ENCODE data around the gene DISC1. TPM values are rescaled to one million over a fixed set of nuclear protein-coding genes. Genes with fewer than 3 reads are reported as not detected.
A peak's percentile ranks its signal among the peaks of the same experiment; 100 is the strongest.

The DISC1 gene
- total and polyA plus RNA-seq, 8 donors = 0.42 to 6.6 (median 1.5) TPM

DNA sequence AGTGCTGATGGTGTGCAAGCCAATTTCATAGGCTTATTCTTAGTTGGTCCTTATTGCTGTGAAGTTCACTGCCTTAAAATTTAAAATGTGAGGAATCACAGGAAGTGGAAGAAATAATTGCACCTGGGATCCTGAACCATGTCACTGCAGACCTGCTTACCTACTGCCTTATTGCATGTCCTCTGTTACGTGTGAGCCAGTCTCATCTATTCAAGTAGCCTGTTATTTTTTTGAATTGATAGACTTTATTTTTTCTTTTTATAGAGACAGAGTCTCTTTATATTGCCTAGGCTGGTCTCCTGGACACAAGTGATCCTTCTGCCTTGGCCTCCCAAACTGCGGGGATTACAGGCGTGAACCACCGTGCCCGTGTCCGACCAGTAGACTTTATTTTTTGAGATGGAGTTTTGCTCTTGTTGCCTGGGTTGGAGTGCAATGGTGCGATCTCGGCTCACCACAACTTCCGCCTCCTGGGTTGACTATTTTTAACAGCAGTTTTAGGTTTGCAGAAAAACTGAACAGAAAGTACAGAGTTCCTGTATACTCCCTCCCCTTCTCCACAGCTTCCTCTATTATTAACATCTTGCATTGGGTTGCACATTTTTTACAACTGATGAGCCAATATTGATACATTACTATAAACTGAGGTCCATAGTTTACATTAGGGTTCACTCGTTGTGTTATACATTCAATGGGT is 14.0 kb upstream of the DISC1 start:
- no peak for FAIRE-seq

DNA sequence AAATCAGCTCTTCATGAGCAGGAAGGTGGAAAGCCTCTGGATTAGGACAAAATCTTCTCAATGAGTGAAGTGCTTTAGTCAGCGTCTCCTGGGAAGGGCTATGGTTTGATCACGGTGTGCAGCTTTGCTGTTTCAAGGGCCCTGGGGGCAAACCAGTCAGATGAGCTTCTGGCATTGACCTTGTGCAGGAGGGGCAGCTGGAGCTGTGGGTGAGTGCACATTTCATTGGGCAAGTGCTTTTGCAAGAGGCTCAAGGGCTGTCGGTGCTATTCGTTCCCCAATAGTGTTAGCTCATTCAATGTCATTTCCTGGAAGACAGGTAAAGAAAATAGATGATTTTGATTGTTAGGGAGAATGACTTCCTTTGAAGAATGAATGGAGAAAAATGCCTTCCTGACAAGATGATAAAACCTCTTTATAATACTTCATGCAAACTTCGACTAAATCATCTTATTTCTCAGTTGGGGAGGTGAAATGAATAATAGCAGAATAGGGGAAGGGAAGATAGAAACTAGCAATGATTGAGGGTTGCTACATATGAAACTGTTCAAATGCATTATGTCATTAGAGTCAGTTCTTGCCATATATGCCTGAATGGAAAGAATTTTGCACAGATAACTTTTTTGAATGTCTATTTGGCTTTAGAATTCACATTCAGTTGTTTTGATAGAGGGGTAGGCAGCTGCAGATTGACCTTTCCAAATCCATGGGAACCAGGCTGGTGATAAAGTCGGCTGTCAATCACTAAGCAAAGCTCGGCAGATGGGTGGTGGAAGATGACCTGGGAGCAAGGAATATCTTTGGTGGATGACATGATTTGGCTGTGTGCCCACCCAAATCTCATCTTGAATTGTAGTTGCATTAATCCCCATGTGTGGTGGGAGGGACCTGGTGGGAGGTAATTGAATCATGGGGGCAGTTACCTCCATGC is 12.9 kb upstream of the DISC1 start:
- DNase-seq = no peak
- TF ChIP-seq, protein P1, sequence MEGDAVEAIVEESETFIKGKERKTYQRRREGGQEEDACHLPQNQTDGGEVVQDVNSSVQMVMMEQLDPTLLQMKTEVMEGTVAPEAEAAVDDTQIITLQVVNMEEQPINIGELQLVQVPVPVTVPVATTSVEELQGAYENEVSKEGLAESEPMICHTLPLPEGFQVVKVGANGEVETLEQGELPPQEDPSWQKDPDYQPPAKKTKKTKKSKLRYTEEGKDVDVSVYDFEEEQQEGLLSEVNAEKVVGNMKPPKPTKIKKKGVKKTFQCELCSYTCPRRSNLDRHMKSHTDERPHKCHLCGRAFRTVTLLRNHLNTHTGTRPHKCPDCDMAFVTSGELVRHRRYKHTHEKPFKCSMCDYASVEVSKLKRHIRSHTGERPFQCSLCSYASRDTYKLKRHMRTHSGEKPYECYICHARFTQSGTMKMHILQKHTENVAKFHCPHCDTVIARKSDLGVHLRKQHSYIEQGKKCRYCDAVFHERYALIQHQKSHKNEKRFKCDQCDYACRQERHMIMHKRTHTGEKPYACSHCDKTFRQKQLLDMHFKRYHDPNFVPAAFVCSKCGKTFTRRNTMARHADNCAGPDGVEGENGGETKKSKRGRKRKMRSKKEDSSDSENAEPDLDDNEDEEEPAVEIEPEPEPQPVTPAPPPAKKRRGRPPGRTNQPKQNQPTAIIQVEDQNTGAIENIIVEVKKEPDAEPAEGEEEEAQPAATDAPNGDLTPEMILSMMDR (IDR thresholded peaks at IDR 0.05) = no peak

More for the DNA sequence above, 14.0 kb upstream of the DISC1 start:
- no peaks in the 10 kb centered on the region for H3K4me1 ChIP-seq
- no peak for DNase-seq
- WGBS, 2 donors = 84 to 89% methylated on average over 10 of the region's 10 CpGs
- no peak overlapping the region for H3K4me3 ChIP-seq
- no peaks in the 10 kb centered on the region for H3K27me3 ChIP-seq
- TF ChIP-seq, protein P1 (IDR thresholded peaks at IDR 0.05) = no peak
- intact Hi-C loops (cut with DNase I) = no loop called here
- ATAC-seq = peak in 2 of 4 donors; percentile 70 to 75
- H3K27ac ChIP-seq = no peak overlapping the region
- H3K36me3 ChIP-seq = no peaks in the 10 kb centered on the region
- H3K9me3 ChIP-seq = no peaks in the 10 kb centered on the region

GRCh38 chr1:231616667-231617066 is 9.9 kb upstream of the DISC1 start:
- no peak for ATAC-seq
- TF ChIP-seq, protein P1 (IDR thresholded peaks at IDR 0.05) = no peak
- DNase-seq = no peak
- Histone ChIP-seq H3K36me3 (no peaks in the 10 kb centered on the region), H3K27ac (no peak overlapping the region), H3K4me3 (no peak overlapping the region), H3K27me3 (no peaks in the 10 kb centered on the region), H3K9me3 (no peaks in the 10 kb centered on the region), H3K4me1 (no peaks in the 10 kb centered on the region)
- intact Hi-C loops (cut with DNase I) = no loop called here
- no peak for FAIRE-seq
- WGBS, 2 donors = 79 to 85% methylated on average over 2 of the region's 2 CpGs

More for the DNA sequence above, 12.9 kb upstream of the DISC1 start:
- H3K4me3 ChIP-seq = no peak overlapping the region
- H3K27me3 ChIP-seq = no peaks in the 10 kb centered on the region
- WGBS, 2 donors = 47% methylated on average over 7 of the region's 7 CpGs
- ATAC-seq = peak in 1 of 4 donors; percentile 14
- H3K36me3 ChIP-seq = no peaks in the 10 kb centered on the region
- no peak overlapping the region for H3K27ac ChIP-seq
- intact Hi-C loops (cut with DNase I) = no loop called here
- FAIRE-seq = no peak
- no peaks in the 10 kb centered on the region for H3K9me3 ChIP-seq
- H3K4me1 ChIP-seq = no peaks in the 10 kb centered on the region

GRCh38 chr1:231618609-231619256 is 7.9 kb upstream of the DISC1 start:
- no peaks in the 10 kb centered on the region for H3K27me3 ChIP-seq
- ATAC-seq = no peak
- intact Hi-C loops (cut with DNase I) = no loop called here
- no peak overlapping the region for H3K4me3 ChIP-seq
- no peaks in the 10 kb centered on the region for H3K4me1 ChIP-seq
- TF ChIP-seq, protein P1 (IDR thresholded peaks at IDR 0.05) = no peak
- H3K27ac ChIP-seq = no peak overlapping the region
- no peak for DNase-seq
- H3K36me3 ChIP-seq = no peaks in the 10 kb centered on the region
- H3K9me3 ChIP-seq = no peaks in the 10 kb centered on the region
- FAIRE-seq = no peak
- 59 to 72% methylated on average over 7 of the region's 7 CpGs for WGBS, 2 donors
